HepG2 (cell line): Measurements from ENCODE around the gene MFAP1. TPM values are rescaled to one million over a fixed set of nuclear protein-coding genes. Genes with fewer than 3 reads are reported as not detected.
A peak's percentile ranks its signal among the peaks of the same experiment; 100 is the strongest.

Experiments
- BORCS8-MEF2B ChIP-seq: sonication (generic); formaldehyde crosslinking; IDR thresholded peaks from 2 replicates; pipeline ENCODE4 v1.8.0; 2022; ENCODE audit warnings: mild to moderate bottlenecking, missing genetic modification reagents
- DMAP1 ChIP-seq: IDR thresholded peaks from 2 replicates; pipeline ENCODE4 v1.6.1; 2016
- DNMT1 ChIP-seq: sonication (generic); formaldehyde crosslinking; IDR thresholded peaks from 2 replicates; pipeline ENCODE4 v1.5.1; 2020; ENCODE audit warnings: mild to moderate bottlenecking, missing genetic modification reagents
- ERF ChIP-seq: IDR thresholded peaks from 2 replicates; pipeline ENCODE4 v1.6.1; 2018; ENCODE audit warnings: missing biosample characterization, missing genetic modification reagents
- FOXK1 ChIP-seq: sonication (generic); formaldehyde crosslinking; IDR thresholded peaks from 2 replicates; pipeline ENCODE4 v1.4.0; 2020; ENCODE audit warnings: low read depth, missing genetic modification reagents, borderline replicate concordance
- HCFC1 ChIP-seq: fragments of 150-350 bp; IDR thresholded peaks from 2 replicates; pipeline ENCODE4 v1.6.1; 2014; ENCODE audit warnings: low read depth, low read length
- HDAC2 ChIP-seq: sonication (generic); formaldehyde crosslinking; IDR thresholded peaks from 2 replicates; pipeline ENCODE4 v1.4.0; 2020; ENCODE audit warnings: missing genetic modification reagents
- HMGXB4 ChIP-seq, 2 experiments: sonication (generic) in 1 of 2; formaldehyde crosslinking in 1 of 2; IDR thresholded peaks; 2 replicates each; pipeline versions ENCODE4 v1.4.0 to v1.6.1; 2018 to 2020; ENCODE audit warnings: missing genetic modification reagents in 2 of 2, borderline replicate concordance in 1 of 2, low read depth in 1 of 2, mild to moderate bottlenecking in 1 of 2, missing biosample characterization in 1 of 2
- KLF11 ChIP-seq: IDR thresholded peaks from 2 replicates; pipeline ENCODE4 v1.6.1; 2016; ENCODE audit warnings: missing compliant biosample characterization
- KLF9 ChIP-seq: IDR thresholded peaks from 2 replicates; pipeline ENCODE4 v1.6.1; 2016; ENCODE audit warnings: low read depth
- MIER3 ChIP-seq: IDR thresholded peaks from 2 replicates; pipeline ENCODE4 v1.6.1; 2016; ENCODE audit warnings: missing compliant biosample characterization, borderline replicate concordance
- NFYB ChIP-seq: sonication (generic); formaldehyde crosslinking; IDR thresholded peaks from 2 replicates; pipeline ENCODE4 v1.4.0; 2020; ENCODE audit warnings: missing genetic modification reagents
- PAX8 ChIP-seq: sonication (generic); formaldehyde crosslinking; IDR thresholded peaks from 2 replicates; pipeline ENCODE4 v1.8.0; 2022; ENCODE audit warnings: mild to moderate bottlenecking, missing genetic modification reagents, borderline replicate concordance
- REL ChIP-seq: sonication (generic); formaldehyde crosslinking; conservative IDR thresholded peaks from 2 replicates; pipeline ENCODE4 v1.8.0; 2022; ENCODE audit warnings: mild to moderate bottlenecking, missing genetic modification reagents, moderate library complexity
- RFXAP ChIP-seq: sonication (generic); formaldehyde crosslinking; IDR thresholded peaks from 2 replicates; pipeline ENCODE4 v1.4.0; 2020; ENCODE audit warnings: missing genetic modification reagents, borderline replicate concordance
- SMAD9 ChIP-seq: sonication (generic); formaldehyde crosslinking; IDR thresholded peaks from 2 replicates; pipeline ENCODE4 v1.5.1; 2020; ENCODE audit warnings: mild to moderate bottlenecking, missing genetic modification reagents
- TMF1 ChIP-seq: sonication (generic); formaldehyde crosslinking; IDR thresholded peaks from 2 replicates; pipeline ENCODE4 v1.8.1; 2022; ENCODE audit warnings: low read depth, missing genetic modification reagents
- ZNF124 ChIP-seq: sonication (generic); formaldehyde crosslinking; IDR thresholded peaks from 2 replicates; pipeline ENCODE4 v1.4.0; 2020; ENCODE audit warnings: missing genetic modification reagents
- ZNF326 ChIP-seq: sonication (generic); formaldehyde crosslinking; IDR thresholded peaks from 2 replicates; pipeline ENCODE4 v1.4.0; 2020; ENCODE audit warnings: missing genetic modification reagents, borderline replicate concordance
- ZNF350 ChIP-seq: sonication (generic); formaldehyde crosslinking; IDR thresholded peaks from 2 replicates; pipeline ENCODE4 v1.4.0; 2020; ENCODE audit warnings: mild to moderate bottlenecking, low read depth, missing genetic modification reagents, borderline replicate concordance
- ZNF510 ChIP-seq: sonication (generic); formaldehyde crosslinking; IDR thresholded peaks from 2 replicates; pipeline ENCODE4 v1.4.0; 2020; ENCODE audit warnings: low read depth, mild to moderate bottlenecking, missing genetic modification reagents
- ZNF546 ChIP-seq: sonication (generic); formaldehyde crosslinking; conservative IDR thresholded peaks from 2 replicates; pipeline ENCODE4 v1.8.1; 2023; ENCODE audit warnings: mild to moderate bottlenecking, missing genetic modification reagents
- ZNF572 ChIP-seq: sonication (generic); formaldehyde crosslinking; IDR thresholded peaks from 2 replicates; pipeline ENCODE4 v1.5.1; 2020; ENCODE audit warnings: mild to moderate bottlenecking, missing genetic modification reagents
- ZNF713 ChIP-seq: sonication (generic); formaldehyde crosslinking; IDR thresholded peaks from 2 replicates; pipeline ENCODE4 v1.4.0; 2020; ENCODE audit warnings: mild to moderate bottlenecking, missing genetic modification reagents
- ZNF746 ChIP-seq: sonication (generic); formaldehyde crosslinking; IDR thresholded peaks from 2 replicates; pipeline ENCODE4 v1.8.0; 2022; ENCODE audit warnings: mild to moderate bottlenecking, missing genetic modification reagents
- ZNF790 ChIP-seq: sonication (generic); formaldehyde crosslinking; IDR thresholded peaks from 2 replicates; pipeline ENCODE4 v1.8.0; 2022; ENCODE audit warnings: missing genetic modification reagents, mild to moderate bottlenecking, borderline replicate concordance
- ZNF883 ChIP-seq: sonication (generic); formaldehyde crosslinking; IDR thresholded peaks from 2 replicates; pipeline ENCODE4 v1.5.1; 2020; ENCODE audit warnings: mild to moderate bottlenecking, missing genetic modification reagents; ENCODE audit errors: not compliant biosample characterization
- polyA plus RNA-seq, 8 experiments: library from polyadenylated mRNA; depleted of rRNA in 3 of 8; stranded (reverse) in 7 of 8; unstranded in 1 of 8; fragments of >200 nt; fragmentation: Illumina TruSeq in 4 of 8; extraction: Trizol in 4 of 8; gene quantifications; 2 replicates each; pipeline versions ENCODE4 v1.2.1 to v1.2.3, GENCODE V29; 2011 to 2016; ENCODE audit warnings: low read depth in 4 of 8, missing spikeins in 1 of 8, mixed read lengths in 1 of 8; ENCODE audit not compliant: insufficient read depth in 1 of 8
- total RNA-seq, 5 experiments: library from RNA; depleted of rRNA; stranded (reverse); fragments of >200 nt; fragmentation: Illumina TruSeq; extraction: Trizol; gene quantifications; 2 replicates each; pipeline ENCODE4 v1.2.3, GENCODE V29; 2016; ENCODE audit warnings: low read depth in 1 of 5
- TF ChIP-seq, protein P1 (sequence below): sonication (generic); formaldehyde crosslinking; IDR thresholded peaks from 2 replicates; pipeline ENCODE4 v1.4.0; 2020; ENCODE audit warnings: missing genetic modification reagents, borderline replicate concordance

Gene MFAP1
- total and polyA plus RNA-seq, 2 of the 13 experiments (the other 11 are each of a cell fraction or from before 2014, with no cell fraction given): 11.8 to 39.5 TPM

GRCh38 chr15:43777267-43777914 lies 47.1 kb downstream of the MFAP1 start (continued):
- TF ChIP-seq ZNF790 (CRISPR knock-in tag) (0 out of 2 replicates have a peak, but pooled peaks have one; percentile 59), ZNF350 (CRISPR knock-in tag) (peak; percentile 21; the same call in 1 of the 2 replicates), ZNF746 (peak; percentile 82; the same call in 1 of the 2 replicates), HCFC1 (no peak), SMAD9 (peak; percentile 88; the same call in 1 of the 2 replicates), DMAP1 (peak; percentile 55; the same call in 1 of the 2 replicates), RFXAP (CRISPR knock-in tag) (peak; percentile 52; the same call in 1 of the 2 replicates), ZNF326 (CRISPR knock-in tag) (no peak), ZNF124 (no peak), NFYB (peak; percentile 17; the same call in 1 of the 2 replicates), FOXK1 (CRISPR knock-in tag) (peak; percentile 51; the same call in 1 of the 2 replicates), ERF (peak; percentile 45; the same call in 1 of the 2 replicates), PAX8 (CRISPR knock-in tag) (0 out of 2 replicates have a peak, but pooled peaks have one; percentile 32), KLF9 (CRISPR knock-in tag) (peak; percentile 63; the same call in 1 of the 2 replicates), ZNF510 (CRISPR knock-in tag) (peak; percentile 86), DNMT1 (CRISPR knock-in tag) (no peak), MIER3 (CRISPR knock-in tag) (peak; percentile 71; the same call in 1 of the 2 replicates), ZNF883 (CRISPR knock-in tag) (peak; percentile 27), ZNF713 (CRISPR knock-in tag) (no peak), TMF1 (CRISPR knock-in tag) (peak; percentile 65; the same call in 1 of the 2 replicates), ZNF572 (0 out of 2 replicates have a peak, but pooled peaks have one; percentile 28), REL (CRISPR knock-in tag) (no peak), KLF11 (CRISPR knock-in tag) (0 out of 2 replicates have a peak, but pooled peaks have one; percentile 36), HMGXB4 (CRISPR knock-in tag; IDR thresholded peaks at IDR 0.05; ENCODE audit: borderline replicate concordance in 1 of 2, low read depth in 1 of 2) (peak; percentile 97 to 98), HDAC2 (peak; percentile 39; the same call in 1 of the 2 replicates), ZNF546 (no peak), BORCS8-MEF2B (CRISPR knock-in tag) (0 out of 2 replicates have a peak, but pooled peaks have one; percentile 59)
- TF ChIP-seq, protein P1, sequence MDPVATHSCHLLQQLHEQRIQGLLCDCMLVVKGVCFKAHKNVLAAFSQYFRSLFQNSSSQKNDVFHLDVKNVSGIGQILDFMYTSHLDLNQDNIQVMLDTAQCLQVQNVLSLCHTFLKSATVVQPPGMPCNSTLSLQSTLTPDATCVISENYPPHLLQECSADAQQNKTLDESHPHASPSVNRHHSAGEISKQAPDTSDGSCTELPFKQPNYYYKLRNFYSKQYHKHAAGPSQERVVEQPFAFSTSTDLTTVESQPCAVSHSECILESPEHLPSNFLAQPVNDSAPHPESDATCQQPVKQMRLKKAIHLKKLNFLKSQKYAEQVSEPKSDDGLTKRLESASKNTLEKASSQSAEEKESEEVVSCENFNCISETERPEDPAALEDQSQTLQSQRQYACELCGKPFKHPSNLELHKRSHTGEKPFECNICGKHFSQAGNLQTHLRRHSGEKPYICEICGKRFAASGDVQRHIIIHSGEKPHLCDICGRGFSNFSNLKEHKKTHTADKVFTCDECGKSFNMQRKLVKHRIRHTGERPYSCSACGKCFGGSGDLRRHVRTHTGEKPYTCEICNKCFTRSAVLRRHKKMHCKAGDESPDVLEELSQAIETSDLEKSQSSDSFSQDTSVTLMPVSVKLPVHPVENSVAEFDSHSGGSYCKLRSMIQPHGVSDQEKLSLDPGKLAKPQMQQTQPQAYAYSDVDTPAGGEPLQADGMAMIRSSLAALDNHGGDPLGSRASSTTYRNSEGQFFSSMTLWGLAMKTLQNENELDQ: no peak
